Natural killer cell treated with Interleukin-12 subunit alpha and Interleukin-12 subunit beta and Interleukin-15 and Interleukin-18, amount 100 ng/mL, for 72 hours (primary cell): ENCODE measurements around the gene MPHOSPH8. TPM values are rescaled to one million over a fixed set of nuclear protein-coding genes. Genes with fewer than 3 reads are reported as not detected.
"Not testable (repeated sequence)": the region's sequence is repeated elsewhere in the genome, so short reads cannot be mapped to it uniquely, and the experiment has no call there.

Experiments
- ATAC-seq, 2 donors: fragments of 150-1000 bp; cut with Tn5 transposase in 1 of 2; sonication (Bioruptor Pico), chemical (Tn5 transposase) in 1 of 2; 2 replicates each; pipeline ENCODE4 v1.10.0; 2021
- DNase-seq: peaks from one replicate; pipeline ENCODE4 v3.0.0; 2022; ENCODE audit warnings: low spot score
- H3K27ac Mint-ChIP-seq, 2 donors: 1 replicate in 1 of 2; 2 replicates in 1 of 2; pipeline ENCODE4 v1.8.0; 2022; ENCODE audit warnings: mixed read lengths in 2 of 2, mild to moderate bottlenecking in 1 of 2, moderate library complexity in 1 of 2
- H3K27me3 Mint-ChIP-seq, 2 donors: 1 replicate in 1 of 2; 2 replicates in 1 of 2; pipeline ENCODE4 v1.8.0; 2022; ENCODE audit warnings: mixed read lengths in 2 of 2
- H3K36me3 Mint-ChIP-seq: one replicate; pipeline ENCODE4 v1.8.0; 2022; ENCODE audit warnings: mixed read lengths
- H3K4me1 Mint-ChIP-seq, 2 donors: 1 replicate in 1 of 2; 2 replicates in 1 of 2; pipeline ENCODE4 v1.8.0; 2022; ENCODE audit warnings: low read depth in 2 of 2, mixed read lengths in 2 of 2, mild to moderate bottlenecking in 1 of 2
- H3K4me3 Mint-ChIP-seq: one replicate; pipeline ENCODE4 v1.8.0; 2022; ENCODE audit warnings: mixed read lengths
- H3K9me3 Mint-ChIP-seq: 2 replicates; pipeline ENCODE4 v1.8.0; 2022; ENCODE audit warnings: mixed read lengths
- total RNA-seq, 2 donors: library from RNA; stranded (reverse); gene quantifications; one replicate each; pipeline ENCODE4 v1.2.3, GENCODE V29; 2022

Gene MPHOSPH8
- total RNA-seq, 2 donors from 2014 or later = 33.4 to 39.0 TPM

- no peaks in the 10 kb centered on the region for H3K4me1 Mint-ChIP-seq
- H3K36me3 Mint-ChIP-seq = peaks cover 9% of the 10 kb centered on the region
- H3K4me3 Mint-ChIP-seq = no peak overlapping the region
- DNase-seq = no peak
- peaks cover 29 to 33% of the 10 kb centered on the region in 2 donors for H3K27me3 Mint-ChIP-seq
- no peak for ATAC-seq
- no peaks in the 10 kb centered on the region for H3K9me3 Mint-ChIP-seq
- H3K27ac Mint-ChIP-seq = no peak overlapping the region
Observed at GRCh38 chr13:19604306-19604705, 29.2 kb upstream of the MPHOSPH8 start.

GRCh38 chr13:19605161-19605955, 28.1 kb upstream of the MPHOSPH8 start:
- Mint-ChIP-seq H3K4me3 (no peak overlapping the region), H3K27me3 (peaks cover 22 to 23% of the 10 kb centered on the region in 2 donors), H3K9me3 (no peaks in the 10 kb centered on the region), H3K36me3 (peaks cover 9% of the 10 kb centered on the region), H3K4me1 (no peaks in the 10 kb centered on the region), H3K27ac (no peak overlapping the region)
- DNase-seq = no peak
- no peak for ATAC-seq

GRCh38 chr13:19606152-19606551, 27.3 kb upstream of the MPHOSPH8 start:
- peaks cover 20 to 23% of the 10 kb centered on the region in 2 donors for H3K27me3 Mint-ChIP-seq
- H3K4me3 Mint-ChIP-seq = no peak overlapping the region
- peaks cover 9% of the 10 kb centered on the region for H3K36me3 Mint-ChIP-seq
- ATAC-seq (no peak), DNase-seq (no peak)
- H3K27ac Mint-ChIP-seq = no peak overlapping the region
- H3K9me3 Mint-ChIP-seq = no peaks in the 10 kb centered on the region
- H3K4me1 Mint-ChIP-seq = no peaks in the 10 kb centered on the region

GRCh38 chr13:19606737-19607136, 26.7 kb upstream of the MPHOSPH8 start:
- H3K4me1 Mint-ChIP-seq = no peaks in the 10 kb centered on the region
- H3K27me3 Mint-ChIP-seq = peaks cover 20 to 23% of the 10 kb centered on the region in 2 donors
- H3K9me3 Mint-ChIP-seq = no peaks in the 10 kb centered on the region
- DNase-seq (no peak), ATAC-seq (no peak)
- H3K27ac Mint-ChIP-seq = no peak overlapping the region
- peaks cover 9% of the 10 kb centered on the region for H3K36me3 Mint-ChIP-seq
- no peak overlapping the region for H3K4me3 Mint-ChIP-seq

- ATAC-seq (no peak), DNase-seq (no peak)
- H3K27me3 Mint-ChIP-seq = peaks cover 20 to 23% of the 10 kb centered on the region in 2 donors
- no peak overlapping the region for H3K4me3 Mint-ChIP-seq
- no peak overlapping the region for H3K27ac Mint-ChIP-seq
- H3K9me3 Mint-ChIP-seq = no peaks in the 10 kb centered on the region
- peaks cover 9% of the 10 kb centered on the region for H3K36me3 Mint-ChIP-seq
- no peaks in the 10 kb centered on the region for H3K4me1 Mint-ChIP-seq
Observed at GRCh38 chr13:19607523-19608078, 25.9 kb upstream of the MPHOSPH8 start.

- Mint-ChIP-seq H3K4me3 (no peak overlapping the region), H3K27me3 (peaks cover 45 to 46% of the 10 kb centered on the region in 2 donors), H3K4me1 (no peaks in the 10 kb centered on the region), H3K36me3 (peaks cover 12% of the 10 kb centered on the region), H3K9me3 (peaks cover 3% of the 10 kb centered on the region), H3K27ac (no peak overlapping the region)
- ATAC-seq = no peak
- no peak for DNase-seq
Observed at GRCh38 chr13:19618977-19619376, 14.5 kb upstream of the MPHOSPH8 start.

GRCh38 chr13:19622193-19622592, 11.3 kb upstream of the MPHOSPH8 start:
- no peak for ATAC-seq

GRCh38 chr13:19624265-19624664, 9.2 kb upstream of the MPHOSPH8 start:
- Mint-ChIP-seq H3K9me3 (no peaks in the 10 kb centered on the region), H3K4me3 (no peak overlapping the region), H3K27ac (no peak overlapping the region), H3K4me1 (no peaks in the 10 kb centered on the region), H3K27me3 (peaks cover 33 to 43% of the 10 kb centered on the region in 2 donors), H3K36me3 (no peaks in the 10 kb centered on the region)
- ATAC-seq = no peak
- DNase-seq = no peak

More at GRCh38 chr13:19622193-19622592, 11.3 kb upstream of the MPHOSPH8 start:
- no peak overlapping the region for H3K4me3 Mint-ChIP-seq
- H3K36me3 Mint-ChIP-seq = peaks cover 8% of the 10 kb centered on the region
- H3K9me3 Mint-ChIP-seq = no peaks in the 10 kb centered on the region
- H3K4me1 Mint-ChIP-seq = no peaks in the 10 kb centered on the region
- DNase-seq = no peak
- H3K27me3 Mint-ChIP-seq = peaks cover 42 to 47% of the 10 kb centered on the region in 2 donors
- no peak overlapping the region for H3K27ac Mint-ChIP-seq

- Mint-ChIP-seq H3K4me3 (peak overlapping the region; percentile 100), H3K4me1 (peaks cover 17 to 33% of the 10 kb centered on the region in 2 donors), H3K27me3 (peaks cover 3 to 4% of the 10 kb centered on the region in 2 donors), H3K27ac (peak overlapping the region; percentile 91 to 96), H3K9me3 (no peaks in the 10 kb centered on the region), H3K36me3 (peaks cover 5% of the 10 kb centered on the region)
- ATAC-seq (no peak), DNase-seq (no peak)
Observed at GRCh38 chr13:19632915-19633478, 462 bp upstream of the MPHOSPH8 start.

GRCh38 chr13:19634256-19634740, 839 bp downstream of the MPHOSPH8 start:
- H3K36me3 Mint-ChIP-seq = peaks cover 5% of the 10 kb centered on the region
- peak overlapping the region; percentile 91 to 96 for H3K27ac Mint-ChIP-seq
- peaks cover 20 to 37% of the 10 kb centered on the region in 2 donors for H3K4me1 Mint-ChIP-seq
- H3K9me3 Mint-ChIP-seq = no peaks in the 10 kb centered on the region
- ATAC-seq (no peak), DNase-seq (no peak)
- H3K27me3 Mint-ChIP-seq = peaks cover 0 to 2% of the 10 kb centered on the region in 2 donors
- peak overlapping the region; percentile 100 for H3K4me3 Mint-ChIP-seq

GRCh38 chr13:19635926-19636325, 2.5 kb downstream of the MPHOSPH8 start:
- not testable (repeated sequence) for H3K27ac Mint-ChIP-seq, ATAC-seq, H3K36me3 Mint-ChIP-seq, DNase-seq, H3K9me3 Mint-ChIP-seq, H3K27me3 Mint-ChIP-seq
- Mint-ChIP-seq H3K4me1 (peaks cover 20 to 41% of the 10 kb centered on the region in 2 donors), H3K4me3 (peak overlapping the region; percentile 100)

- no peak overlapping the region for H3K4me3 Mint-ChIP-seq
- DNase-seq (no peak), ATAC-seq (no peak)
- H3K4me1 Mint-ChIP-seq = peaks cover 17 to 27% of the 10 kb centered on the region in 2 donors
- H3K36me3 Mint-ChIP-seq = peaks cover 21% of the 10 kb centered on the region
- H3K27ac Mint-ChIP-seq = no peak overlapping the region
- H3K9me3 Mint-ChIP-seq = no peaks in the 10 kb centered on the region
- H3K27me3 Mint-ChIP-seq = no peaks in the 10 kb centered on the region
Observed at GRCh38 chr13:19643652-19644051, 10.2 kb downstream of the MPHOSPH8 start.

- H3K27me3 Mint-ChIP-seq = no peaks in the 10 kb centered on the region
- H3K9me3 Mint-ChIP-seq = no peaks in the 10 kb centered on the region
- DNase-seq (no peak), ATAC-seq (no peak)
- H3K4me1 Mint-ChIP-seq = peaks cover 16 to 26% of the 10 kb centered on the region in 2 donors
- H3K36me3 Mint-ChIP-seq = peaks cover 28% of the 10 kb centered on the region
- no peak overlapping the region for H3K4me3 Mint-ChIP-seq
- peak overlapping the region in 1 of 2 donors; percentile 32 for H3K27ac Mint-ChIP-seq
Observed at GRCh38 chr13:19645000-19645399, 11.5 kb downstream of the MPHOSPH8 start.

- no peak overlapping the region for H3K4me3 Mint-ChIP-seq
- peaks cover 37% of the 10 kb centered on the region for H3K36me3 Mint-ChIP-seq
- H3K9me3 Mint-ChIP-seq = no peaks in the 10 kb centered on the region
- no peak for DNase-seq
- peaks cover 19 to 22% of the 10 kb centered on the region in 2 donors for H3K4me1 Mint-ChIP-seq
- H3K27ac Mint-ChIP-seq = no peak overlapping the region
- H3K27me3 Mint-ChIP-seq = no peaks in the 10 kb centered on the region
- no peak for ATAC-seq
Observed at GRCh38 chr13:19646063-19646462, 12.6 kb downstream of the MPHOSPH8 start.
